GM21381 (cell line): ENCODE results near the gene KCNMB1.
"Not testable (repeated sequence)": the region's sequence is repeated elsewhere in the genome, so short reads cannot be mapped to it uniquely, and the experiment has no call there.

ENCODE experiments used
- ATAC-seq: cut with Tn5 transposase; IDR thresholded peaks from one replicate; pipeline ENCODE4 v1.9.1; 2021; ENCODE audit warnings: mild to moderate bottlenecking, moderate library complexity; ENCODE audit not compliant: unreplicated experiment

Gene KCNMB1

GRCh38 chr5:170380361-170380951 lies 8.7 kb downstream of the KCNMB1 start:
- ATAC-seq: no peak

- ATAC-seq: no peak
These were observed 10.4 kb downstream of the KCNMB1 start for GRCh38 chr5:170378740-170379139.

- ATAC-seq: no peak
These were observed 12.1 kb downstream of the KCNMB1 start for GRCh38 chr5:170377027-170377426.

- not testable (repeated sequence) for ATAC-seq
These were observed 12.6 kb downstream of the KCNMB1 start for GRCh38 chr5:170376526-170376925.

GRCh38 chr5:170375283-170375682 lies 13.9 kb downstream of the KCNMB1 start:
- no peak for ATAC-seq

GRCh38 chr5:170372971-170373370 lies 16.2 kb downstream of the KCNMB1 start:
- no peak for ATAC-seq

- no peak for ATAC-seq
These were observed 20.6 kb downstream of the KCNMB1 start for GRCh38 chr5:170368586-170368985.

- ATAC-seq: no peak
These were observed 22.9 kb downstream of the KCNMB1 start for GRCh38 chr5:170366276-170366675.

- no peak for ATAC-seq
These were observed 23.3 kb downstream of the KCNMB1 start for GRCh38 chr5:170365831-170366230.

GRCh38 chr5:170365011-170365410 lies 24.2 kb downstream of the KCNMB1 start:
- no peak for ATAC-seq

GRCh38 chr5:170363671-170364070 lies 25.5 kb downstream of the KCNMB1 start:
- no peak for ATAC-seq

GRCh38 chr5:170362656-170363055 lies 26.5 kb downstream of the KCNMB1 start:
- no peak for ATAC-seq

- no peak for ATAC-seq
These were observed 27.1 kb downstream of the KCNMB1 start for GRCh38 chr5:170362102-170362501.

GRCh38 chr5:170361616-170362015 lies 27.6 kb downstream of the KCNMB1 start:
- ATAC-seq: no peak

- ATAC-seq: no peak
These were observed 28.1 kb downstream of the KCNMB1 start for GRCh38 chr5:170361116-170361515.

GRCh38 chr5:170360709-170361108 lies 28.5 kb downstream of the KCNMB1 start:
- ATAC-seq: no peak

GRCh38 chr5:170357955-170358444 lies 31.2 kb downstream of the KCNMB1 start:
- no peak for ATAC-seq

GRCh38 chr5:170355601-170356098 lies 33.5 kb downstream of the KCNMB1 start:
- ATAC-seq: no peak

GRCh38 chr5:170353961-170354360 lies 35.2 kb downstream of the KCNMB1 start:
- no peak for ATAC-seq

- ATAC-seq: no peak
These were observed 36.0 kb downstream of the KCNMB1 start for GRCh38 chr5:170353011-170353761.

GRCh38 chr5:170348137-170348633 lies 41.0 kb downstream of the KCNMB1 start:
- no peak for ATAC-seq

- no peak for ATAC-seq
These were observed 42.1 kb downstream of the KCNMB1 start for GRCh38 chr5:170347022-170347567.
